HEK293 (cell line): Measurements from ENCODE around the gene SNAP23.

Source experiments
- CTCF ChIA-PET: fragments of 350-600 bp; formaldehyde crosslinking; extraction: SDS; loops from one replicate; lab custom pipeline; 2021; ENCODE audit warnings: antibody characterized with exemption; lab: Yijun Ruan, JAX
- POLR2A ChIA-PET: fragments of 300-600 bp; formaldehyde crosslinking; extraction: SDS; loops from one replicate; lab custom pipeline; 2020; ENCODE audit warnings: antibody characterized with exemption, inconsistent platforms; lab: Yijun Ruan, JAX
- H3K27ac ChIP-seq: fragments of 200-500 bp; sonication (Bioruptor generic); 2 replicates; pipeline ENCODE4 v1.5.1; 2014; ENCODE audit warnings: low read depth, low read length, control low read depth, inconsistent platforms; ENCODE audit errors: extremely low read depth
- H3K36me3 ChIP-seq, 2 experiments: fragments of 200-500 bp in 1 of 2; sonication (Bioruptor generic) in 1 of 2; 1 replicate in 1 of 2; 2 replicates in 1 of 2; pipeline ENCODE4 v1.5.1; 2014 to 2017; ENCODE audit warnings: inconsistent platforms in 2 of 2, low read length in 2 of 2; ENCODE audit not compliant: control insufficient read depth in 2 of 2, insufficient read depth in 1 of 2
- H3K4me1 ChIP-seq: fragments of 200-500 bp; sonication (Bioruptor generic); 2 replicates; pipeline ENCODE4 v1.5.1; 2014; ENCODE audit warnings: mild to moderate bottlenecking, low read length, inconsistent platforms; ENCODE audit not compliant: control insufficient read depth, insufficient read depth
- H3K4me3 ChIP-seq: 2 replicates; pipeline ENCODE4 v1.5.1; 2011; ENCODE audit warnings: low read depth, mild to moderate bottlenecking, control low read depth, low read length, moderate library complexity
- H3K9me3 ChIP-seq: fragments of 200-500 bp; sonication (Bioruptor generic); 2 replicates; pipeline ENCODE4 v1.5.1; 2014; ENCODE audit warnings: low read depth, low read length, inconsistent platforms; ENCODE audit not compliant: control insufficient read depth, insufficient read depth
- HOXC10 ChIP-seq: sonication (generic); formaldehyde crosslinking; IDR thresholded peaks from 2 replicates; pipeline ENCODE4 v1.8.1; 2023; ENCODE audit warnings: mild to moderate bottlenecking, missing genetic modification reagents
- INSM2 ChIP-seq: fragments of 450-650 bp; formaldehyde crosslinking; IDR thresholded peaks from 2 replicates; pipeline ENCODE4 v1.5.1; 2016; ENCODE audit warnings: missing biosample characterization, missing genetic modification characterization
- KLF16 ChIP-seq: fragments of 450-650 bp; formaldehyde crosslinking; IDR thresholded peaks from 2 replicates; pipeline ENCODE4 v1.5.1; 2017; ENCODE audit warnings: missing biosample characterization, missing genetic modification characterization
- PRDM6 ChIP-seq: fragments of 450-650 bp; formaldehyde crosslinking; IDR thresholded peaks from 2 replicates; pipeline ENCODE4 v1.5.1; 2017; ENCODE audit warnings: missing biosample characterization, missing genetic modification characterization
- SP7 ChIP-seq: fragments of 450-650 bp; formaldehyde crosslinking; IDR thresholded peaks from 2 replicates; pipeline ENCODE4 v1.5.1; 2016; ENCODE audit warnings: missing biosample characterization, missing genetic modification characterization
- ZBTB17 ChIP-seq: fragments of 450-650 bp; formaldehyde crosslinking; IDR thresholded peaks from 2 replicates; pipeline ENCODE4 v1.5.1; 2016; ENCODE audit warnings: missing biosample characterization, missing genetic modification characterization
- ZFHX2 ChIP-seq: fragments of 450-650 bp; formaldehyde crosslinking; conservative IDR thresholded peaks from 2 replicates; pipeline ENCODE4 v1.5.1; 2016; ENCODE audit warnings: missing biosample characterization, missing genetic modification characterization
- ZFP3 ChIP-seq: fragments of 450-650 bp; formaldehyde crosslinking; IDR thresholded peaks from 2 replicates; pipeline ENCODE4 v1.5.1; 2016; ENCODE audit warnings: low read depth, missing biosample characterization, missing genetic modification characterization
- ZFP37 ChIP-seq: fragments of 450-650 bp; formaldehyde crosslinking; IDR thresholded peaks from 2 replicates; pipeline ENCODE4 v1.5.1; 2016; ENCODE audit warnings: missing biosample characterization, missing genetic modification characterization
- ZNF114 ChIP-seq: fragments of 450-650 bp; formaldehyde crosslinking; IDR thresholded peaks from 2 replicates; pipeline ENCODE4 v1.5.0; 2017; ENCODE audit warnings: missing biosample characterization, missing genetic modification characterization
- ZNF140 ChIP-seq: fragments of 450-650 bp; formaldehyde crosslinking; IDR thresholded peaks from 2 replicates; pipeline ENCODE4 v1.5.1; 2016; ENCODE audit warnings: missing biosample characterization, missing genetic modification characterization
- ZNF16 ChIP-seq: fragments of 450-650 bp; formaldehyde crosslinking; IDR thresholded peaks from 2 replicates; pipeline ENCODE4 v1.5.1; 2016; ENCODE audit warnings: low read depth, missing biosample characterization, missing genetic modification characterization
- ZNF23 ChIP-seq: fragments of 450-650 bp; formaldehyde crosslinking; IDR thresholded peaks from 2 replicates; pipeline ENCODE4 v1.5.1; 2016; ENCODE audit warnings: missing biosample characterization, missing genetic modification characterization, borderline replicate concordance
- ZNF24 ChIP-seq: fragments of 450-650 bp; formaldehyde crosslinking; IDR thresholded peaks from 2 replicates; pipeline ENCODE4 v1.5.1; 2016; ENCODE audit warnings: missing biosample characterization, missing genetic modification characterization
- ZNF341 ChIP-seq: fragments of 450-650 bp; formaldehyde crosslinking; IDR thresholded peaks from 2 replicates; pipeline ENCODE4; 2016; ENCODE audit warnings: low read depth, missing biosample characterization, missing genetic modification characterization
- ZNF394 ChIP-seq: fragments of 450-650 bp; formaldehyde crosslinking; IDR thresholded peaks from 2 replicates; pipeline ENCODE4 v1.5.1; 2016; ENCODE audit warnings: missing biosample characterization, missing genetic modification characterization, mild to moderate bottlenecking, moderate library complexity, borderline replicate concordance
- ZNF544 ChIP-seq: fragments of 450-650 bp; formaldehyde crosslinking; IDR thresholded peaks from 2 replicates; pipeline ENCODE4 v1.5.0; 2017; ENCODE audit warnings: missing biosample characterization, missing genetic modification characterization
- ZNF585B ChIP-seq: fragments of 450-650 bp; formaldehyde crosslinking; IDR thresholded peaks from 2 replicates; pipeline ENCODE4 v1.5.1; 2016; ENCODE audit warnings: missing biosample characterization, missing genetic modification characterization
- ZNF701 ChIP-seq: fragments of 450-650 bp; formaldehyde crosslinking; IDR thresholded peaks from 2 replicates; pipeline ENCODE4 v1.5.1; 2016; ENCODE audit warnings: missing biosample characterization, missing genetic modification characterization
- TF ChIP-seq, protein P1 (sequence below): fragments of 450-650 bp; formaldehyde crosslinking; IDR thresholded peaks from 2 replicates; pipeline ENCODE4 v1.5.1; 2016; ENCODE audit warnings: missing biosample characterization, missing genetic modification characterization, borderline replicate concordance
- TF ChIP-seq, protein P2 (sequence below): fragments of 450-650 bp; formaldehyde crosslinking; IDR thresholded peaks from 2 replicates; pipeline ENCODE4 v1.5.1; 2017; ENCODE audit warnings: missing biosample characterization, missing genetic modification characterization

Gene SNAP23

GRCh38 chr15:42493679-42494078 is 1.8 kb upstream of the SNAP23 start (continued):
- TF ChIP-seq HOXC10 (CRISPR knock-in tag) (no peak), INSM2 (no peak), ZNF341 (no peak)

- Histone ChIP-seq H3K4me3 (peak overlapping the region; percentile 81), H3K4me1 (no peaks in the 10 kb centered on the region; the same call in 1 of the 2 replicates), H3K9me3 (no peaks in the 10 kb centered on the region), H3K36me3 (no peaks in the 10 kb centered on the region), H3K27ac (no peak overlapping the region)
- TF ChIP-seq ZFP3 (tag by site-specific recombination) (peak; percentile 71), SP7 (tag by site-specific recombination) (no peak), ZNF701 (tag by site-specific recombination) (no peak), ZNF23 (tag by site-specific recombination) (no peak), ZNF341 (0 out of 2 replicates have a peak, but pooled peaks have one; percentile 23), ZNF24 (tag by site-specific recombination) (no peak), ZNF114 (tag by site-specific recombination) (no peak), ZNF544 (no peak), ZNF16 (no peak), ZBTB17 (no peak), ZNF394 (tag by site-specific recombination) (no peak), ZFP37 (tag by site-specific recombination) (no peak)
- TF ChIP-seq, protein P1, sequence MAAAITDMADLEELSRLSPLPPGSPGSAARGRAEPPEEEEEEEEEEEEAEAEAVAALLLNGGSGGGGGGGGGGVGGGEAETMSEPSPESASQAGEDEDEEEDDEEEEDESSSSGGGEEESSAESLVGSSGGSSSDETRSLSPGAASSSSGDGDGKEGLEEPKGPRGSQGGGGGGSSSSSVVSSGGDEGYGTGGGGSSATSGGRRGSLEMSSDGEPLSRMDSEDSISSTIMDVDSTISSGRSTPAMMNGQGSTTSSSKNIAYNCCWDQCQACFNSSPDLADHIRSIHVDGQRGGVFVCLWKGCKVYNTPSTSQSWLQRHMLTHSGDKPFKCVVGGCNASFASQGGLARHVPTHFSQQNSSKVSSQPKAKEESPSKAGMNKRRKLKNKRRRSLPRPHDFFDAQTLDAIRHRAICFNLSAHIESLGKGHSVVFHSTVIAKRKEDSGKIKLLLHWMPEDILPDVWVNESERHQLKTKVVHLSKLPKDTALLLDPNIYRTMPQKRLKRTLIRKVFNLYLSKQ (tag by site-specific recombination): no peak
- ChIA-PET POLR2A (interaction anchor here (1.1 kb wide), 1 partner anchor 222 kb away, joined by 4 read pairs; the partner anchor contains the start of genes GANC and TMEM87A), CTCF (interaction anchor here (0.7 to 1.0 kb wide), 3 partner anchors 24 to 118 kb away, joined by 3 read pairs; no protein-coding TSS in a partner anchor)
Observed at GRCh38 chr15:42494998-42495360, 455 bp upstream of the SNAP23 start.

DNA sequence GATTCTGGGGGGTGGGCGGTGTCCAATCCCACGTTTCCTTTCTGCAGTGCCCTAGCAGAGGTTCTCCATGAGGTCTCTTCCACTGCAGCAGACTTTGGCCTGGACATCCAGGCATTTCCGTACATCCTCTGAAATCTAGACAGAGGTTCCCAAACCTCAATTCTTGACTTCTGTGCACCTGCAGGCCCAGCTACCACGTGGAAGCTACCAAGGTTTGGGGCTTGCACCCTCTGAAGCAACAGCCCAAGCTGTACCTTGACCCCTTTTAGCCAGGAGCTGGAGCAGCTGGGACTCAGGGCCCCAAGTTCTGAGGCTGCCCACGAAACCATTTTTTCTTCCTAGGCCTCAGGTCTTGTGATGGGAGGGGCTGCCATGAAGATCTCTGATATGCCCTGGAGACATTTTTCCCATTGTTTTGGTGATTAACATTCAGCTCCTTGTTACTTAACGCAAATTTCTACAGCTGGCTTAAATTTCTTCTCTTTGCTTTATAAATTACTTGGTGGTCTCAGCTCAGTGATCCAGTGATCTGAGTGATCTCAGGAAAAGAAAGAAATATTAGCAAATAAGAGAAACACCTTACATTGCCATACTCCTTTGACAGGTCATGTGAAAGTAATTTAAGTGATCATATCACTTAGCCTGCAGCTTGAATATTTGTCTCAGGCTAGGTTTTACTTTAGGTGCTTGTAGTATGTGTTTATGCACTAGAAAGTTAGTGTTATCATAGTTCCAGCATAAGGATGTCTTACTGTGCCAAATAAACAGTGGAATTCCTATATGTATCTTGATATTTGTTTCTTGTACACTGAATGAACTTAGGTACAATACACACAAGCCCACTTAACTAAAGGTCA is 3.0 kb downstream of the SNAP23 start:
- POLR2A ChIA-PET: interaction anchor here (0.6 to 1.3 kb wide), 5 partner anchors 35 to 141 kb away, joined by 3 to 5 read pairs (median 4); partner anchors contain the start of genes HAUS2 and LRRC57
- H3K27ac ChIP-seq: no peak overlapping the region; the same call in 1 of the 2 replicates
- H3K4me1 ChIP-seq: no peaks in the 10 kb centered on the region; the same call in 1 of the 2 replicates
- no peak overlapping the region for H3K4me3 ChIP-seq
- CTCF ChIA-PET: no interaction called here
- TF ChIP-seq ZFHX2 (tag by site-specific recombination) (peak; percentile 26; the same call in 1 of the 2 replicates), KLF16 (tag by site-specific recombination) (no peak), ZNF140 (tag by site-specific recombination) (no peak), ZNF585B (tag by site-specific recombination) (peak; percentile 60), PRDM6 (peak; percentile 20)
- TF ChIP-seq, protein P2, sequence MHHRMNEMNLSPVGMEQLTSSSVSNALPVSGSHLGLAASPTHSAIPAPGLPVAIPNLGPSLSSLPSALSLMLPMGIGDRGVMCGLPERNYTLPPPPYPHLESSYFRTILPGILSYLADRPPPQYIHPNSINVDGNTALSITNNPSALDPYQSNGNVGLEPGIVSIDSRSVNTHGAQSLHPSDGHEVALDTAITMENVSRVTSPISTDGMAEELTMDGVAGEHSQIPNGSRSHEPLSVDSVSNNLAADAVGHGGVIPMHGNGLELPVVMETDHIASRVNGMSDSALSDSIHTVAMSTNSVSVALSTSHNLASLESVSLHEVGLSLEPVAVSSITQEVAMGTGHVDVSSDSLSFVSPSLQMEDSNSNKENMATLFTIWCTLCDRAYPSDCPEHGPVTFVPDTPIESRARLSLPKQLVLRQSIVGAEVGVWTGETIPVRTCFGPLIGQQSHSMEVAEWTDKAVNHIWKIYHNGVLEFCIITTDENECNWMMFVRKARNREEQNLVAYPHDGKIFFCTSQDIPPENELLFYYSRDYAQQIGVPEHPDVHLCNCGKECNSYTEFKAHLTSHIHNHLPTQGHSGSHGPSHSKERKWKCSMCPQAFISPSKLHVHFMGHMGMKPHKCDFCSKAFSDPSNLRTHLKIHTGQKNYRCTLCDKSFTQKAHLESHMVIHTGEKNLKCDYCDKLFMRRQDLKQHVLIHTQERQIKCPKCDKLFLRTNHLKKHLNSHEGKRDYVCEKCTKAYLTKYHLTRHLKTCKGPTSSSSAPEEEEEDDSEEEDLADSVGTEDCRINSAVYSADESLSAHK (tag by site-specific recombination): peak; percentile 52; the same call in 1 of the 2 replicates
- H3K36me3 ChIP-seq: no peaks in the 10 kb centered on the region
- no peaks in the 10 kb centered on the region for H3K9me3 ChIP-seq
